H1 (cell line): Measurements from ENCODE around the gene CRY1. TPM values are rescaled to one million over a fixed set of nuclear protein-coding genes. Genes with fewer than 3 reads are reported as not detected.
A peak's percentile ranks its signal among the peaks of the same experiment; 100 is the strongest.

ENCODE experiments used
- CTCF ChIA-PET: fragments of 300-600 bp; sonication (Branson Sonifier 250); formaldehyde crosslinking; loops from one replicate; lab custom pipeline; 2021; ENCODE audit not compliant: partially characterized antibody; lab: Charles Lee
- POLR2A ChIA-PET: fragments of 300-600 bp; sonication (Branson Sonifier 250); formaldehyde crosslinking; loops from one replicate; lab custom pipeline; 2021; ENCODE audit warnings: inconsistent platforms; ENCODE audit not compliant: partially characterized antibody; lab: Charles Lee
- DNase-seq, 2 experiments: peaks; one replicate each; pipeline versions ENCODE4 v3.0.0 to v3.0.0-alpha.2; 2010 to 2022; ENCODE audit warnings: low spot score in 2 of 2, low read depth in 1 of 2, mixed read lengths in 1 of 2
- FAIRE-seq: peaks from 2 replicates; lab custom pipeline; 2011; peaks lifted over from hg19 to GRCh38; lab: Jason Lieb, UNC
- H2AFZ ChIP-seq: 2 replicates; pipeline ENCODE4 v1.8.1; 2012; ENCODE audit warnings: low read length, inconsistent platforms
- H2AK5ac ChIP-seq: 2 replicates; pipeline ENCODE4 v1.6.1; 2013; ENCODE audit warnings: low read depth, low read length
- H2BK120ac ChIP-seq: replicated peaks from 2 replicates; pipeline ENCODE3; 2013; ENCODE audit warnings: low read depth, low read length, inconsistent platforms
- H2BK12ac ChIP-seq: 2 replicates; pipeline ENCODE4 v1.6.1; 2013; ENCODE audit warnings: low read depth, low read length
- H2BK15ac ChIP-seq: 2 replicates; pipeline ENCODE4 v1.6.1; 2013; ENCODE audit warnings: low read length
- H2BK20ac ChIP-seq: 2 replicates; pipeline ENCODE4 v1.6.1; 2013; ENCODE audit warnings: low read length
- H2BK5ac ChIP-seq: 2 replicates; pipeline ENCODE4 v1.6.1; 2013; ENCODE audit warnings: low read depth, low read length
- H3K14ac ChIP-seq: 2 replicates; pipeline ENCODE4 v1.6.1; 2013; ENCODE audit warnings: inconsistent platforms; ENCODE audit not compliant: insufficient read length
- H3K18ac ChIP-seq: 2 replicates; pipeline ENCODE4 v1.6.1; 2013; ENCODE audit warnings: low read length; ENCODE audit errors: extremely low read depth
- H3K23ac ChIP-seq: 2 replicates; pipeline ENCODE4 v1.6.1; 2013; ENCODE audit warnings: inconsistent platforms; ENCODE audit not compliant: insufficient read length
- H3K23me2 ChIP-seq: 2 replicates; pipeline ENCODE4 v1.6.1; 2013; ENCODE audit warnings: low read depth, low read length
- H3K27ac ChIP-seq: 2 replicates; pipeline ENCODE4 v1.6.1; 2011; ENCODE audit warnings: low read depth, low read length, inconsistent platforms
- H3K27me3 ChIP-seq, 4 experiments: replicated peaks in 1 of 4; 1 replicate in 1 of 4; 2 replicates in 3 of 4; pipeline versions ENCODE4 v1.6.1 to v1.8.1; 2011 to 2013; ENCODE audit warnings: low read length in 3 of 4, mild to moderate bottlenecking in 3 of 4, inconsistent platforms in 2 of 4, mixed read lengths in 2 of 4, moderate library complexity in 1 of 4; ENCODE audit not compliant: control insufficient read depth in 3 of 4, insufficient read depth in 3 of 4; ENCODE audit errors: extremely low read depth in 1 of 4
- H3K36me3 ChIP-seq, 4 experiments: 2 replicates each; pipeline versions ENCODE4 v1.6.1 to v1.8.1; 2011 to 2013; ENCODE audit warnings: mild to moderate bottlenecking in 4 of 4, low read length in 3 of 4, moderate library complexity in 2 of 4, control low read depth in 1 of 4, inconsistent platforms in 1 of 4; ENCODE audit not compliant: insufficient read depth in 4 of 4, control insufficient read depth in 2 of 4
- H3K4ac ChIP-seq: replicated peaks from 2 replicates; pipeline ENCODE3; 2013; ENCODE audit warnings: low read length, low read depth, mixed read lengths, inconsistent platforms; ENCODE audit not compliant: insufficient read length
- H3K4me1 ChIP-seq, 4 experiments: replicated peaks in 1 of 4; 1 replicate in 1 of 4; 2 replicates in 3 of 4; pipeline versions ENCODE4 v1.6.1 to v1.8.1; 2011 to 2013; ENCODE audit warnings: low read length in 3 of 4, inconsistent platforms in 2 of 4, mixed read lengths in 1 of 4; ENCODE audit not compliant: insufficient read depth in 4 of 4, control insufficient read depth in 3 of 4
- H3K4me2 ChIP-seq, 2 experiments: 2 replicates each; pipeline versions ENCODE4 v1.6.1 to v1.8.1; 2011 to 2013; ENCODE audit warnings: low read depth in 2 of 2, low read length in 2 of 2, control low read depth in 1 of 2, inconsistent platforms in 1 of 2, mild to moderate bottlenecking in 1 of 2; ENCODE audit not compliant: insufficient read depth in 1 of 2
- H3K4me3 ChIP-seq, 4 experiments: fragments of 200-600, 300-600 bp in 1 of 4; sonication (generic), shearing (Covaris generic), sonication (Bioruptor Twin) in 1 of 4; 2 replicates each; pipeline versions ENCODE4 v1.5.1 to v1.8.1; 2011 to 2016; ENCODE audit warnings: low read length in 4 of 4, low read depth in 3 of 4, control low read depth in 2 of 4, inconsistent platforms in 2 of 4, mild to moderate bottlenecking in 2 of 4, mixed read lengths in 1 of 4, moderate library complexity in 1 of 4; ENCODE audit not compliant: insufficient read depth in 2 of 4; ENCODE audit errors: extremely low read depth in 1 of 4
- H3K56ac ChIP-seq: replicated peaks from 2 replicates; pipeline ENCODE3; 2013; ENCODE audit warnings: low read depth, mild to moderate bottlenecking, mixed read lengths, low read length, inconsistent platforms; ENCODE audit not compliant: insufficient read length
- H3K79me1 ChIP-seq: 2 replicates; pipeline ENCODE4 v1.6.1; 2013; ENCODE audit warnings: low read depth, low read length, control low read depth
- H3K79me2 ChIP-seq, 2 experiments: 2 replicates each; pipeline versions ENCODE4 v1.6.1 to v1.8.1; 2012 to 2013; ENCODE audit warnings: low read length in 2 of 2, mild to moderate bottlenecking in 2 of 2, inconsistent platforms in 1 of 2; ENCODE audit not compliant: insufficient read depth in 2 of 2, control insufficient read depth in 1 of 2
- H3K9ac ChIP-seq, 4 experiments: replicated peaks in 1 of 4; 1 replicate in 1 of 4; 2 replicates in 3 of 4; pipeline versions ENCODE4 v1.6.1 to v1.8.1; 2011 to 2013; ENCODE audit warnings: low read depth in 3 of 4, low read length in 3 of 4, control low read depth in 2 of 4, mild to moderate bottlenecking in 2 of 4, moderate library complexity in 2 of 4, inconsistent platforms in 1 of 4; ENCODE audit errors: extremely low read depth in 1 of 4
- H3K9me3 ChIP-seq, 2 experiments: 2 replicates each; pipeline versions ENCODE4 v1.6.1 to v1.8.1; 2012 to 2013; ENCODE audit warnings: mild to moderate bottlenecking in 2 of 2, moderate library complexity in 2 of 2, control low read depth in 1 of 2, inconsistent platforms in 1 of 2, low read depth in 1 of 2, low read length in 1 of 2, mixed read lengths in 1 of 2; ENCODE audit not compliant: insufficient read depth in 2 of 2
- H4K20me1 ChIP-seq, 2 experiments: replicated peaks in 1 of 2; 2 replicates each; pipeline versions ENCODE3 to v1.8.1; 2011 to 2013; ENCODE audit warnings: inconsistent platforms in 2 of 2, low read length in 2 of 2, mild to moderate bottlenecking in 1 of 2; ENCODE audit not compliant: insufficient read depth in 2 of 2, control insufficient read depth in 1 of 2
- H4K5ac ChIP-seq: 2 replicates; pipeline ENCODE4 v1.6.1; 2013; ENCODE audit warnings: low read length, low read depth, mixed read lengths, inconsistent platforms; ENCODE audit not compliant: insufficient read length
- H4K8ac ChIP-seq: 2 replicates; pipeline ENCODE4 v1.8.0; 2013; ENCODE audit warnings: mild to moderate bottlenecking, moderate library complexity, low read length, inconsistent platforms; ENCODE audit not compliant: insufficient read depth; ENCODE audit errors: extremely low read depth
- H4K91ac ChIP-seq: replicated peaks from 2 replicates; pipeline ENCODE3; 2013; ENCODE audit warnings: low read length, mixed read lengths, inconsistent platforms; ENCODE audit not compliant: insufficient read length
- CEBPB ChIP-seq: IDR thresholded peaks from 2 replicates; pipeline ENCODE4 v1.6.1; 2012; ENCODE audit warnings: low read depth, low read length
- E2F6 ChIP-seq: IDR thresholded peaks from 2 replicates; pipeline ENCODE4 v1.6.1; 2012; ENCODE audit warnings: inconsistent platforms
- EP300 ChIP-seq, 2 experiments: IDR thresholded peaks; 1 replicate in 1 of 2; 2 replicates in 1 of 2; pipeline ENCODE4 v1.6.1; 2011 to 2012; ENCODE audit warnings: low read depth in 2 of 2, low read length in 2 of 2, mild to moderate bottlenecking in 2 of 2, borderline replicate concordance in 1 of 2, inconsistent platforms in 1 of 2, moderate library complexity in 1 of 2
- JUND ChIP-seq: IDR thresholded peaks from 2 replicates; pipeline ENCODE4 v1.6.1; 2011; ENCODE audit warnings: mild to moderate bottlenecking, improper control_type of control experiment, low read length
- KDM1A ChIP-seq: fragments of 200-600, 300-600 bp; sonication (generic); IDR thresholded peaks from 2 replicates; pipeline ENCODE4 v1.7.1; 2016; ENCODE audit warnings: mild to moderate bottlenecking, low read length, borderline replicate concordance
- PHF8 ChIP-seq: fragments of 200-600 bp; sonication (generic); conservative IDR thresholded peaks from 2 replicates; pipeline ENCODE4 v1.7.1; 2012; ENCODE audit warnings: low read depth, mild to moderate bottlenecking, inconsistent platforms, low read length, moderate library complexity
- SIN3A ChIP-seq, 2 experiments: IDR thresholded peaks in 1 of 2; conservative IDR thresholded peaks in 1 of 2; 2 replicates each; pipeline ENCODE4 v1.6.1; 2011 to 2012; ENCODE audit warnings: low read length in 2 of 2, improper control_type of control experiment in 1 of 2, low read depth in 1 of 2, mild to moderate bottlenecking in 1 of 2
- WGBS, 2 experiments: shearing (Covaris generic) in 1 of 2; methylation state at CpG; one replicate each; pipeline versions ENCODE4 v1.1.6 to v1.1.7; 2013 to 2015; ENCODE audit warnings: low lambda C conversion rate in 2 of 2, mixed read lengths in 2 of 2, inconsistent platforms in 1 of 2, low coverage in 1 of 2, missing lambda C conversion rate in 1 of 2; ENCODE audit not compliant: insufficient replicate concordance in 2 of 2, insufficient coverage in 1 of 2, insufficient read length in 1 of 2; ENCODE audit errors: extremely low coverage in 1 of 2, missing lambda C conversion rate in 1 of 2; 5-methylcytosine and 5-hydroxymethylcytosine counted together
- polyA plus RNA-seq, 7 experiments: library from polyadenylated mRNA; depleted of rRNA in 3 of 7; stranded (reverse) in 5 of 7; unstranded in 2 of 7; fragments of >200 nt in 5 of 7; fragments of 200-250 nt in 2 of 7; gene quantifications; 1 replicate in 5 of 7; 2 replicates in 1 of 7; 4 replicates in 1 of 7; pipeline versions ENCODE4 v1.2.1 to v1.2.3, GENCODE V29; 2011 to 2013; ENCODE audit warnings: missing spikeins in 2 of 7, mixed read lengths in 2 of 7
- total RNA-seq: library from RNA; stranded (reverse); fragmentation: NEBNext Ultra II Directional; extraction: Animal tissue kit (Norgen Biotek cat#: 25700); gene quantifications from 2 replicates; pipeline ENCODE4 v1.2.1, GENCODE V29; 2021
- TF ChIP-seq, protein P1 (sequence below): IDR thresholded peaks from 2 replicates; pipeline ENCODE4 v1.6.1; 2011; ENCODE audit warnings: low read depth, mild to moderate bottlenecking, low read length; ENCODE audit not compliant: insufficient read depth

CRY1 gene
- total and polyA plus RNA-seq, 2 of the 8 experiments (the other 6 are each of a cell fraction or from before 2014, with no cell fraction given), result 13.6 to 25.1 TPM

- Histone ChIP-seq H3K23me2 (peaks cover 7% of the 10 kb centered on the region), H2BK120ac (no peak overlapping the region), H3K4me1 (peaks cover 0 to 3% (median 0%) of the 10 kb centered on the region in 4 experiments; a peak in 4 of 7 replicates), H3K4ac (no peak overlapping the region), H2BK5ac (peak overlapping the region; percentile 98; the same call in 1 of the 2 replicates), H2BK15ac (no peak overlapping the region), H4K5ac (peak overlapping the region; percentile 26), H2BK12ac (no peak overlapping the region), H3K9me3 (peaks cover 5 to 7% of the 10 kb centered on the region in 2 experiments; a peak in 3 of 4 replicates), H3K27me3 (no peaks in the 10 kb centered on the region), H3K4me2 (peak overlapping the region; percentile 75 to 92), H3K56ac (no peak overlapping the region), H2AFZ (peak overlapping the region; percentile 67), H3K23ac (no peak overlapping the region), H3K14ac (no peak overlapping the region), H2AK5ac (no peak overlapping the region), H3K79me1 (peaks cover 2% of the 10 kb centered on the region; the same call in 1 of the 2 replicates), H3K4me3 (peak overlapping the region; percentile 89 to 98 (median 96)), H4K20me1 (no peaks in the 10 kb centered on the region), H4K91ac (no peak overlapping the region), H3K9ac (peak overlapping the region; percentile 74 to 98 (median 89)), H4K8ac (peak overlapping the region; percentile 94), H3K18ac (no peak overlapping the region; the same call in 1 of the 2 replicates), H3K36me3 (peaks cover 0 to 4% (median 0%) of the 10 kb centered on the region in 4 experiments; a peak in 2 of 8 replicates), H2BK20ac (no peak overlapping the region), H3K27ac (peak overlapping the region; percentile 99; the same call in 1 of the 2 replicates), H3K79me2 (peaks cover 4 to 40% of the 10 kb centered on the region in 2 experiments; a peak in 2 of 4 replicates)
- ChIA-PET CTCF (interaction anchor here (0.8 to 8.3 kb wide), 11 partner anchors 10 to 535 kb away, joined by 3 to 67 read pairs (median 3); no protein-coding TSS in a partner anchor), POLR2A (interaction anchor here (1.6 kb wide), 1 partner anchor 12 kb away, joined by 7 read pairs; no protein-coding TSS in a partner anchor)
- FAIRE-seq (no peak), DNase-seq (no peak)
- WGBS, 2 experiments, result 1% methylated on average over 50 of the region's 67 CpGs; no CpG with 5 or more reads in 1 of the 2 experiments
- TF ChIP-seq KDM1A (no peak), E2F6 (peak; percentile 39; the same call in 1 of the 2 replicates), CEBPB (no peak), JUND (no peak; the same call in 1 of the 2 replicates), PHF8 (peak; percentile 83; the same call in 1 of the 2 replicates), SIN3A (conservative IDR thresholded peaks at IDR 0.05 in 1 of 2, IDR thresholded peaks at IDR 0.05 in 1 of 2; ENCODE audit: low read depth in 1 of 2, low read length in 2 of 2) (0 out of 4 replicates have a peak, but pooled peaks of 1 of the 2 experiments have one; percentile 20), EP300 (IDR thresholded peaks at IDR 0.05; ENCODE audit: borderline replicate concordance in 1 of 2, low read depth in 2 of 2, low read length in 2 of 2) (no peak)
- TF ChIP-seq, protein P1, sequence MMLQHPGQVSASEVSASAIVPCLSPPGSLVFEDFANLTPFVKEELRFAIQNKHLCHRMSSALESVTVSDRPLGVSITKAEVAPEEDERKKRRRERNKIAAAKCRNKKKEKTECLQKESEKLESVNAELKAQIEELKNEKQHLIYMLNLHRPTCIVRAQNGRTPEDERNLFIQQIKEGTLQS, result no peak
Observed at GRCh38 chr12:107092669-107093416, 506 bp downstream of the CRY1 start.
